Body of pancreas (tissue), 4 donors: ENCODE results near the gene GUCY1B1.

Source experiments
- POLR2A ChIP-seq, 3 donors: fragments of 450-650 bp; IDR thresholded peaks; one replicate each; pipeline ENCODE4 v1.6.1; 2016; ENCODE audit warnings: antibody characterized with exemption in 3 of 3, mild to moderate bottlenecking in 2 of 3
- TF ChIP-seq, protein P1 (sequence below), 7 experiments: fragments of 450-650 bp in 4 of 7; fragments of 200-600 bp in 3 of 7; sonication (generic) in 3 of 7; IDR thresholded peaks; one replicate each; pipeline ENCODE4 v1.5.1; 2016 to 2019; ENCODE audit warnings: antibody characterized with exemption in 7 of 7

DNA sequence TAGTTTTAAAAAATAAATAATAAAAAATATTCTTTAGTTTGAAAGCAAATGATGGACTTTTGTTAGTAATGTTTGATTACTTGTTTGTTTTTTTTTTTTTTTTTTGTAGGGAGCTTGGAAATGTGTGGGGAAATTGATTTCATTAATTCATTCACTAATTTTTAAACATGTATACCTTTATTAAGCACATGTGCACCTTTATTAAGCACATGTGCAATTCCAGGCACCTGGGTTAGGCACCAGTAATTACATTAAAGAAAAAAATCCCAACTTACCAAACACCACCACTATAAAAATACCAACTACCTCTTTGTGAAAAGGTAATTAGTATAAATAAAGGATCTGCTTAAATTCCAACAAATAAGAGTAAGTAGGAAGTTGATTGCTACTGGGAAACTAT, 9.5 kb downstream of the GUCY1B1 start:
- TF ChIP-seq, protein P1, sequence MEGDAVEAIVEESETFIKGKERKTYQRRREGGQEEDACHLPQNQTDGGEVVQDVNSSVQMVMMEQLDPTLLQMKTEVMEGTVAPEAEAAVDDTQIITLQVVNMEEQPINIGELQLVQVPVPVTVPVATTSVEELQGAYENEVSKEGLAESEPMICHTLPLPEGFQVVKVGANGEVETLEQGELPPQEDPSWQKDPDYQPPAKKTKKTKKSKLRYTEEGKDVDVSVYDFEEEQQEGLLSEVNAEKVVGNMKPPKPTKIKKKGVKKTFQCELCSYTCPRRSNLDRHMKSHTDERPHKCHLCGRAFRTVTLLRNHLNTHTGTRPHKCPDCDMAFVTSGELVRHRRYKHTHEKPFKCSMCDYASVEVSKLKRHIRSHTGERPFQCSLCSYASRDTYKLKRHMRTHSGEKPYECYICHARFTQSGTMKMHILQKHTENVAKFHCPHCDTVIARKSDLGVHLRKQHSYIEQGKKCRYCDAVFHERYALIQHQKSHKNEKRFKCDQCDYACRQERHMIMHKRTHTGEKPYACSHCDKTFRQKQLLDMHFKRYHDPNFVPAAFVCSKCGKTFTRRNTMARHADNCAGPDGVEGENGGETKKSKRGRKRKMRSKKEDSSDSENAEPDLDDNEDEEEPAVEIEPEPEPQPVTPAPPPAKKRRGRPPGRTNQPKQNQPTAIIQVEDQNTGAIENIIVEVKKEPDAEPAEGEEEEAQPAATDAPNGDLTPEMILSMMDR (IDR thresholded peaks at IDR 0.05), result no peak
- no peak for TF ChIP-seq POLR2A (IDR thresholded peaks at IDR 0.05)
